Subcutaneous adipose tissue (tissue), 4 donors: ENCODE measurements around the gene CHTF18. TPM values are rescaled to one million over a fixed set of nuclear protein-coding genes. Genes with fewer than 3 reads are reported as not detected.

ENCODE experiments used
- total RNA-seq, 4 donors: library from RNA; depleted of rRNA; stranded (reverse); fragments of >200 nt; gene quantifications; one replicate each; pipeline ENCODE4 v1.1.0, GENCODE V29; 2016
- TF ChIP-seq, protein P1 (sequence below): fragments of 450-650 bp; IDR thresholded peaks from one replicate; pipeline ENCODE4 v1.5.1; 2016; ENCODE audit warnings: low read depth, mild to moderate bottlenecking, control low read depth, antibody characterized with exemption, moderate library complexity

The CHTF18 gene
- total RNA-seq, 4 donors from 2014 or later = 4.4 to 16.0 (median 8.9) TPM

DNA sequence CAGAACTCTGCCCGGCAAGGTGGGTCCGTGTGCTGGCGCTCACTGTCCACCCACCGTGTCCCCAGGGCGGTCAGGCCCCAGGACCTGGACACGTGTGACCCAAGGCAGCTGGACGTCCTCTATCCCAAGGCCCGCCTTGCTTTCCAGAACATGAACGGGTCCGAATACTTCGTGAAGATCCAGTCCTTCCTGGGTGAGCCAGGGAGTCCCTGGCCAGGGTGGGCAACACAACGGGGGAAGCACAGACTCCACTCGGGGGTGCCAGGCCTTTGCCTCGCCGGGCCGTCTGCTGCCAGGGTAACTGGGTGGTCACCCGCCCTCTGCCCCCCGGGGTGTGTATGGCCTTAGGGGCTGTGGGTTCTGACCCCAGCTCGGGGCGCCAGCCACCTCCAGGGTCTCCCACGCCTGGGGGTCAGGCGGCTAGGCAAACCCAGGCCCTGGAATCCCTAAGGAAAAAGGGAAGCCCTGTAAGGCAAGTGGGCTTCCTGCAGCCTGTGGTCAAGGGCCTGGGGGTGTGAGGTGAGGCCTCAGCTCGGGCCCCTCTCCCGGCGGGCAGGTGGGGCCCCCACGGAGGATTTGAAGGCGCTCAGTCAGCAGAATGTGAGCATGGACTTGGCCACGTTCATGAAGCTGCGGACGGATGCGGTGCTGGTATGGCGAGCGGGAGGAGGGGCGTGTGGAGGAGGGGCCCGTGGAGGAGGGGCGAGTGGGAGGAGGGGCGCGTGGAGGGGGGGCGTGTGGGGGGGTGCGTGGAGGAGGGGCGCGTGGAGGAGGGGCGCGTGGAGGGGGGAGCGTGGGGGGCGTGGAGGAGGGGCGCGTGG is 21.4 kb upstream of the CHTF18 start:
- TF ChIP-seq, protein P1, sequence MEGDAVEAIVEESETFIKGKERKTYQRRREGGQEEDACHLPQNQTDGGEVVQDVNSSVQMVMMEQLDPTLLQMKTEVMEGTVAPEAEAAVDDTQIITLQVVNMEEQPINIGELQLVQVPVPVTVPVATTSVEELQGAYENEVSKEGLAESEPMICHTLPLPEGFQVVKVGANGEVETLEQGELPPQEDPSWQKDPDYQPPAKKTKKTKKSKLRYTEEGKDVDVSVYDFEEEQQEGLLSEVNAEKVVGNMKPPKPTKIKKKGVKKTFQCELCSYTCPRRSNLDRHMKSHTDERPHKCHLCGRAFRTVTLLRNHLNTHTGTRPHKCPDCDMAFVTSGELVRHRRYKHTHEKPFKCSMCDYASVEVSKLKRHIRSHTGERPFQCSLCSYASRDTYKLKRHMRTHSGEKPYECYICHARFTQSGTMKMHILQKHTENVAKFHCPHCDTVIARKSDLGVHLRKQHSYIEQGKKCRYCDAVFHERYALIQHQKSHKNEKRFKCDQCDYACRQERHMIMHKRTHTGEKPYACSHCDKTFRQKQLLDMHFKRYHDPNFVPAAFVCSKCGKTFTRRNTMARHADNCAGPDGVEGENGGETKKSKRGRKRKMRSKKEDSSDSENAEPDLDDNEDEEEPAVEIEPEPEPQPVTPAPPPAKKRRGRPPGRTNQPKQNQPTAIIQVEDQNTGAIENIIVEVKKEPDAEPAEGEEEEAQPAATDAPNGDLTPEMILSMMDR = no peak

GRCh38 chr16:767743-768235 is 20.6 kb upstream of the CHTF18 start:
- TF ChIP-seq, protein P1 = no peak

GRCh38 chr16:768428-768827 is 20.0 kb upstream of the CHTF18 start:
- TF ChIP-seq, protein P1 = no peak

DNA sequence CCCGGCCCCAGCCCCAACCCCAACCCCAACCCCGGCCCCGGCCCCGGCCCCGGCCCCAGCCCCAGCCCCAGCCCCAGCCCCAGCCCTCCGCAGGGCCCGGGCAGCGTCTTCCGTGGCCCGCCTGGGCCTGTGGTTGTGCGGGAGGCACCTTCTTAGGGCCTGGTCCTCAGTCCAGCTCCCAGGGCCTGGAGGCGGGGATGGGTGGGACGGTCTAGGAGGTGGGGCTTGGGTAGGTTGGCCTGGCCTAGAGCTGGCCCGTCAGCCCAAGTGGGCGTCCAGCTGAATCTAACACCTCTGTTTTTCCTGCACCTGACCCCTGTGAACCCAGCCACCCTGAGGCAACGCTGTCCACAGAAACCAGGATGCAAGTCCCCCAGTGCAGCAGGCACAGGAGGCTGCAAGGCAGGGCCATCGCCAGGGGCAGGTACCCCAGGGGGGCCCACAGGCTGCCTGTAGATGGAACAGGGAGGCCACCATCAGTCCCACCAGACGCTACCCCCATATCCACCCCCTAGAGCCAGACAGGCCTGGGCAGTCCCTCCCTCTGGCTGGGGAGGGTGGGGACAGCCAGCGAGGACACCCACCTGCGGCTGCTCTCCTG is 19.1 kb upstream of the CHTF18 start:
- TF ChIP-seq, protein P1 = no peak

DNA sequence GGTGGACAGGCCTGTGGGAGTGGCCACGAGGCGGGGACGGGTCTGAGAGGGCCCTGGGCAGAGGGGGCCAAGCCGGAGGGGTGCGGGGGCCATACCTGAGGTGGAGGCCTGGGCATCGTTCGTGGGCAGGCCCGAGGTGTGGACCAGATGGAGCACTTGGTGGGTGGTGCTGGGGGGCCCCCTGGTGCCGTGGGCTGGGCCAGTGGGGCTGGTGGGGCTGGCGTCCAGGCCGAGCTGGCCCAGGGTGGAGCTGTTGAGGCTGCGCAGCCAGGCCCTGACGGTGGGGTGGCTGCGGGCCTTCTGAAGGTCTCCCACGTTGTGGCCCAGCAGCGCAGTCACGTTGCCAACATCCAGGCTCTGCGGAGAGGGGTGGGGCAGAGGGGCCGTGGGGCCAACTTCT is 18.5 kb upstream of the CHTF18 start:
- TF ChIP-seq, protein P1 = no peak

GRCh38 chr16:770411-770810 is 18.0 kb upstream of the CHTF18 start:
- TF ChIP-seq, protein P1 = no peak

DNA sequence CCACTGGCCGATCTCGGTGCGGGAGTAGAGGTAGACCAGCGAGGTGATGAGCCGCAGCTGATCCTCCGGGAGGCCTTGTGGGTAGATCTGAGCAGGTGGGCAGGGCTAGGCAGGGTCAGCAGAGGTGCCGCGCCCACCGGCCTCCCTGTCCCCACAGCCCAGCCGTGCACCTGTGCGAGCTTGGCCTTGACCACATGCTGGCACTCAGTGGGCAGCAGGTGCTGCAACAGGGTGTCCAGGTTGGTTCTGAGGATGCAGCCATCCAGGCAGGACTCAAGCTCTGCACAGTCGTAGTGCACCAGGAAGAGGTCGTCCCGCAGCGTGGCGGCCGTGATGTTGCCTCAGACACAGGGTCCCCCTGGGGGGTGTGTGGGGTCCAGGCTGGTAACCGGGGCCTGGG is 15.5 kb upstream of the CHTF18 start:
- TF ChIP-seq, protein P1 = no peak
